HAP-1 (cell line): ENCODE measurements around the gene KL.

Source experiments
- DNase-seq, 2 experiments: peaks; one replicate each; pipeline ENCODE4 v3.0.0-alpha.2; 2016 to 2020; ENCODE audit warnings: low spot score in 2 of 2
- H3K27me3 ChIP-seq: fragments of 250-450 bp; sonication (Bioruptor Pico); 2 replicates; pipeline ENCODE4 v1.5.1; 2020; ENCODE audit warnings: low read depth, mild to moderate bottlenecking, moderate library complexity
- H3K36me3 ChIP-seq: fragments of 250-450 bp; sonication (Bioruptor Pico); replicated peaks from 2 replicates; pipeline ENCODE4 v1.5.1; 2020; ENCODE audit warnings: mild to moderate bottlenecking
- H3K4me1 ChIP-seq: fragments of 250-450 bp; sonication (Bioruptor Pico); 2 replicates; pipeline ENCODE4 v1.5.1; 2020; ENCODE audit warnings: mild to moderate bottlenecking
- H3K4me3 ChIP-seq: fragments of 250-450 bp; sonication (Bioruptor Pico); 2 replicates; pipeline ENCODE4 v1.5.1; 2020; ENCODE audit warnings: mild to moderate bottlenecking, moderate library complexity
- H3K9me3 ChIP-seq: fragments of 250-450 bp; sonication (Bioruptor Pico); 2 replicates; pipeline ENCODE4 v1.5.1; 2020; ENCODE audit warnings: mild to moderate bottlenecking, moderate library complexity
- in situ Hi-C: fragments of 300-500 bp; cut with MboI; formaldehyde crosslinking; loops from 3 replicates; pipeline ENCODE4 v1.14.3; 2020; ENCODE audit warnings: low sequenced_read_pairs, inconsistent platforms, mixed read lengths

Gene KL

DNA sequence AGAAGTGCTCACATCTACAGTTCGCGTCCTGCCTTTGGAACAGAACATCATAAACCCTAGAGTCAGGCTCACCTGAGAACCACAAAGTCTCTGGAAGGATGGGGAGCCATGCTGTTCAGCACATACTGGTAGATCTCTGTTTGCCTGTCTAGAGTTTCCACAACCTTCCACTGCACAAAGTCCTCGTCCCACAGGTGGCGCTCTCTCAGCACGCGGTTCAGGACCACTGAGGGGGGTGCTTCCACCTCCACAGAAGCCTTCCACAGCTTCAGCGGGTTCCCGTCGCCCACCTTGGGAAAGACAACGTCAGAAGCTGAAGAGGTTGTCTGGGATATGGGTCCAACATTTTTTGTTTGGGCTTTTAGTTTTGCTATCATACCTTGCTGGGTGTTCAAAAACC lies 93.6 kb downstream of the KL start:
- Histone ChIP-seq H3K9me3 (no peaks in the 10 kb centered on the region), H3K4me1 (no peaks in the 10 kb centered on the region), H3K4me3 (no peak overlapping the region), H3K27me3 (no peaks in the 10 kb centered on the region), H3K36me3 (no peaks in the 10 kb centered on the region)
- in situ Hi-C loops = no loop called here
- DNase-seq = peak in 1 of 2 experiments; percentile 20

- Histone ChIP-seq H3K9me3 (no peaks in the 10 kb centered on the region), H3K27me3 (no peaks in the 10 kb centered on the region), H3K4me1 (no peaks in the 10 kb centered on the region), H3K36me3 (no peaks in the 10 kb centered on the region), H3K4me3 (no peak overlapping the region)
- in situ Hi-C loops = no loop called here
- no peak for DNase-seq
Measured at GRCh38 chr13:33110386-33110712, 94.1 kb downstream of the KL start.

DNA sequence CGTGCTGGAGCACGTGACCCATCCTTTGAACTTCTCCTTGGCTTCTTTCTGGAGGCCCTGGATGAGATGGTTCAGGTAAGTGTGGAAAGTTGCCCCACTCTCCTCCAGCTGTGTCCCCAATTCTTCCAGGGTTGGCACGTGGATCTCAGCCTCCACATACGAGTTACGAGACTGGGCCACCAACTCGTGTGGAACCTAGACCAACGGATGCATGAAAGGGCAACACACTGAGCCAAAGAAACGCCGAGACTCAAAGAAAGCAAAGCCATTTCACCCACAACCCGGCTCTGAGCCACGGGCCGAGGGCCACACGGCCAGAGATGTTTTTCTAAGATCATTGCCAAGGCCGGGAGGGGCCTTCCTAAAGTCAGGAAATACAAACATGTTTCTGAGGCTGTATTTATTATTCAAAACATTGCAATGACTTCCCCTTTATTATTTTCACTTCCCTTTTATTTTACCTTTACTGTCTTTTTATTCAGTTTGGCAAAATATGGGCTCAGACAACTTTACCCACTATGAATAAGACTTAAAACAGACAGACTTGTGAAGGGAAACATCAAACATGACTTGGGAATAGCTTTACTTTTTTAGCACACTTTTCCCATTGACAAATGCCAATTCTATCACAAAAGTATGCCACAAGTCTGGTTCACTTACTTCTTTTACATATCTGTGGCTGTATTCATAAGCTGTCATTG lies 94.6 kb downstream of the KL start:
- H3K4me3 ChIP-seq = no peak overlapping the region
- DNase-seq = peak in 1 of 2 experiments; percentile 36

DNA sequence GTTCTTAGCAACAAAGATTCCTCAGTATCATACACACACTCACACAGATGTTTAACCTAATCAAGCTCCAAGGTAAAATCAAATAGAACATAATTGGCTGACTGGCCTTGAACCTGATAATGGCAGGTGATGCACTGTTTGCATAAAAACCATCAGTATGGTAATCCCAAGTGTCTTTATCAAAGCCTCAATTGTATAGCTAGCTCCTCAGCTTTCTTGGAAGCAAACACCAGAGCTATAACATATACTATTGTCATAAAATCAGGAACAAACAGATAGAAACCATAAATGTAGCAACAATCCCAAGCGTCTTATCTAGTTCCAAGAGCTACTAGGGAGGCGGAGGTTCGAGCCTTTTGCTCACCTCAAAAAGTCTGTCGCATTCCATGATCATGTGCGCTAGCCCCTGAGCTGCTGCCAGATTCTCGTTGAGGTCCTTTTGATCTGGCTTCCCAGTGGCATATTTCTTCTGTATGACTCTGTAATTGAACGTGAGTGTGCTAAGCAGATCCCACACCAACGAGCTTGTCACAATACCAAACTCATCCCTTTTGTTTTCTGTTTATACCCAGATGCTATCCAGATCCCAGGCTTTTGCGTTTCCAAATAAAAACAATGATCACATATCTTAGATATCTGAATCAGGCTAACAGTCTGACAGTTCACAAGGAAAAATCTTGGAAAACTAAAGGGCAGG lies 95.3 kb downstream of the KL start:
- H3K4me3 ChIP-seq = no peak overlapping the region
- DNase-seq = no peak
- in situ Hi-C loops = no loop called here
- H3K36me3 ChIP-seq = no peaks in the 10 kb centered on the region
- H3K27me3 ChIP-seq = no peaks in the 10 kb centered on the region
- H3K9me3 ChIP-seq = no peaks in the 10 kb centered on the region
- no peaks in the 10 kb centered on the region for H3K4me1 ChIP-seq

More for the DNA sequence above, 94.6 kb downstream of the KL start:
- in situ Hi-C loops = no loop called here
- Histone ChIP-seq H3K27me3 (no peaks in the 10 kb centered on the region), H3K36me3 (no peaks in the 10 kb centered on the region), H3K9me3 (no peaks in the 10 kb centered on the region), H3K4me1 (no peaks in the 10 kb centered on the region)

DNA sequence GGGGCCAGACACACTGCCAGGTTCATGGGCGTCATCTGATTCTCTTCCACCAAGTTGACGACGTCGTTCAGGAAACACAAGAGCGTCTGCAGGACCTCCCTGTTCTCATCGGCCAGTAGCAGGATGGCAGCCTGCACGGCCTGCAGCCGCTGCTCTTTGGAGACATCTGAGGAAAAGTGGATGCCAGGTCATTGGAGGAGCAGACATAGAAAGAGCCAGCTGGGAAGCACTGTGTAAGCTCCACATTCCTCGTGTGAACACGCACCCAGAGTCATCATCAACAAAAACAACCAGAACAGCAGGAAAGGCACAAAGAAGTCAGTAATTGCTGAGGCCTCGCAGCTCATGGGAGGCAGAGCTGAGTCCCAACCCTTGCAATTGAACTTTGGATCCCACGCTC lies 96.5 kb downstream of the KL start:
- H3K4me1 ChIP-seq = no peaks in the 10 kb centered on the region
- H3K4me3 ChIP-seq = no peak overlapping the region
- in situ Hi-C loops = no loop called here
- DNase-seq = no peak
- H3K27me3 ChIP-seq = no peaks in the 10 kb centered on the region
- H3K9me3 ChIP-seq = no peaks in the 10 kb centered on the region
- no peaks in the 10 kb centered on the region for H3K36me3 ChIP-seq

DNA sequence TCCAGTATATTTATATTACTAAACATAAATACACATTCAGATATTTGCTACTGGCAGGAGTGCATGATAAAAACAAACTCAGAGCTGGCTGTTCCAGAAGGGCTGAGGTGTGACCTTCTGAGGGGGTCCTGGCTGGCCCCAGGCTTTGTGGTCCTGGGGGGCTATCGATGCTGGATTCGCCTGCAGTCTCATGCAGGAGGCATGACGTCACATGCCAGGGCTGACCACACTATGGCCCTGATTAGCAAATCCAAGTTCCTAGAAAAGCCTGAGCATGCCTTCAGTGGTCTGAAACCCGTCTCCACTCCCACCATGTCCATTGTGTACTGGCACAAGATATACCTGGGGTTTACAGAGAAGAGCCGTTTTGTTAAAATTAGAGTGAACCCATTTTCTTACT lies 97.9 kb downstream of the KL start:
- H3K27me3 ChIP-seq = no peaks in the 10 kb centered on the region
- no peaks in the 10 kb centered on the region for H3K9me3 ChIP-seq
- no peaks in the 10 kb centered on the region for H3K4me1 ChIP-seq
- no peak overlapping the region for H3K4me3 ChIP-seq
- DNase-seq = no peak
- in situ Hi-C loops = no loop called here
- no peaks in the 10 kb centered on the region for H3K36me3 ChIP-seq

GRCh38 chr13:33115274-33115673 lies 99.1 kb downstream of the KL start:
- Histone ChIP-seq H3K27me3 (no peaks in the 10 kb centered on the region), H3K9me3 (no peaks in the 10 kb centered on the region), H3K36me3 (no peaks in the 10 kb centered on the region), H3K4me1 (peaks cover 7% of the 10 kb centered on the region), H3K4me3 (no peak overlapping the region)
- no peak for DNase-seq
- in situ Hi-C loops = no loop called here
